ENCODE data around the gene NEK11. TPM values are rescaled to one million over a fixed set of nuclear protein-coding genes. Genes with fewer than 3 reads are reported as not detected.

NEK11 gene
- total RNA-seq, 1 donor from 2014 or later = 1.2 TPM

- no peak for DNase-seq
- intact Hi-C loops (cut with micrococcal nuclease) = no loop called here
- ATAC-seq = no peak
Measured at GRCh38 chr3:131109156-131109555, 82.5 kb downstream of the NEK11 start.

- intact Hi-C loops (cut with micrococcal nuclease) = no loop called here
Measured at GRCh38 chr3:131110087-131110486, 83.4 kb downstream of the NEK11 start.

DNA sequence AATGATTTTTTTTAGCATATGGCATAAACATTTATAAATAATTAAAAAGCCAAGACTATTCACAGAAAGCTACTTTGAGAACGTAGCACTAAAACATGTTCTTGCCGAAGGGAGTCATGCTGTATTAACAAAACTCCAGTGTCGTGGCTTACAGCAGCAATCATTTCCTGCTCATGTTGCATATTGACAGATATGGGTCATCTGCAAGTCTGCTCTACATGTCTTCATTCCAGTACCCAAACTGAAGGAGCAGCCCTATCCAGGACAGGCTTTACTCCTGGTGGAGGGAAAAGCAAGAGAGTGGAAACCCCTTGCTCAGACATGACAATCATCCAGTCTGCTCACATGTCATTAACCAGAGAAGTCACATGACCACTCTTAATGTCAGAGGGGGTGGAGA is 87.6 kb downstream of the NEK11 start:
- intact Hi-C loops (cut with micrococcal nuclease) = no loop called here
- no peak for DNase-seq
- no peak for ATAC-seq

More at GRCh38 chr3:131110087-131110486, 83.4 kb downstream of the NEK11 start:
- ATAC-seq (no peak), DNase-seq (no peak)

GRCh38 chr3:131125684-131126083 is 99.0 kb downstream of the NEK11 start:
- no peak for ATAC-seq
- DNase-seq = no peak
- intact Hi-C loops (cut with micrococcal nuclease) = no loop called here

DNA sequence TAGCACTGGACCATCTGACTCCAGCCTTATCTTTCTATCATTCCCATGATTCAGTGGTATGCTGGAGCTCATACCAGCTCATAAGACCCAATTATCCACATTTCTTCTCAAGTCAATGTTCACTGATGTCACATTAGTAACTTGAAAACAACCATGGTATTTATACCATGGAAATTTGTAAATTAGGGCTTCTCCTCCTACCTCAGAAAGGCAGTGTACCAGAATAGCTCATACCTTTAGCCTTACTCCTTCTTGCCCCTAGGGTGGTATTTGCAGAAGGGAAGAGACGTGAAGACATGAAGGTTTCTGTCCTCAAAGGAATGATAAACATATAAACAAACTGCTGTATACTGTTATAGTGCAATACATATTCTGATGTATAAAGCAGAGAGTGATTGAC is 114.2 kb downstream of the NEK11 start:
- intact Hi-C loops (cut with micrococcal nuclease) = no loop called here
- DNase-seq = no peak
- no peak for ATAC-seq

DNA sequence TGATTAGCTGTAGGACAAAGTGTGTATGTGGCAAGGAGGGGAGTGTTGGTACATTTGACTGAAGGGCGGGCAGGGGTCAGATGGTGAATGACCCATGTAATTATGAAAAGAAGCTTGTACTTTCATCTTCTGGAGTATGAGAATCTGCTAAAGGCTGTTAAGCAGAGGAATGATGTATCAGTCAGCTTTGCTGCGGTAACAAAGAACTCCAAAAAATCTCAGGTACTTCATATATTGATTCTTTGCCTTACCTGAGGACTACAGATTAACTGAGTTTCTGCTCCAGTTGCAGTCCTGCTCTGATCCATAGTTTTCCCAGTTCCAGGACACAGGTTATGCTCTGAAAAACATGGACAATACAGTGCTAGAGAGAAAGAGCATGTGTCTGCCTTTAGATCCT is 115.1 kb downstream of the NEK11 start:
- ATAC-seq (no peak), DNase-seq (no peak)
- intact Hi-C loops (cut with micrococcal nuclease) = no loop called here

DNA sequence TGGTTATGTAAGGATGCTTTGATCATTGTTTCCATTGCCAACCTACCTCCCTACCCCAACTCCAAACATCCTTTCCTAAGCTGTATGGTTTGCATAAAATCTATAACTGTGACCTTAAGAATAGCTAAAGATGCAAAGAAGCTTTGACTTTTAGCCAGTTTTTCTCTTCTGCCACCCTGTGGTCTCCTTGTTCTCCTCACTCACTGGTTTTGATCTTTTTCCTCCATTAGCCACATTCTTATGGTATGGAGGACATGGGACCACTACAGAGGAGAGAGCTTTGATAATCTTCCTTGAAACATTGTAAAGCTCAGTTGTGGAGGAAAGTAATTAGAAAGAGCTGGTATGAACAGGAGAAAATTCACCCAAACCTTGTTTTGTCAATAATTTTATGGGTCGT is 115.9 kb downstream of the NEK11 start:
- no peak for DNase-seq
- intact Hi-C loops (cut with micrococcal nuclease) = no loop called here
- ATAC-seq = no peak

DNA sequence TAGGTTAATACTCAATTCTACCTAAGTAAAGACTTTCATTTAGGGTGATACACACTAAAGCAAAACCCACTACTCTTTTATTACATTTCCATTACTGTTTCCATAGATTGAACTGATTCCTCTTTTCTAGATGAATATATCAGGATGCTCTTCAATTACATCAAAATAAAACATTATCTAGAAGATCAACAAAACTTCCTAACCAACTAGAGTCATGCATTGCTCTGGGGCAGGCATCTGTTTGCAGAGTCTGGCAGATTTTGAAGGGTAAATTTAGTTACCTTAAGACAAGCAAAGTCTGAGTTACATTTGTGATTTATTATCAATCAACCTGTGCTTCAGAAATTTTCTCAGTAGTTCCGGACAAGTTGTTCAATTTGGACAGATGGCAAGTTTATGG is 117.1 kb downstream of the NEK11 start:
- ATAC-seq = no peak
- intact Hi-C loops (cut with micrococcal nuclease) = no loop called here
- no peak for DNase-seq

- no peak for DNase-seq
- intact Hi-C loops (cut with micrococcal nuclease) = no loop called here
Measured at GRCh38 chr3:131147534-131147933, 120.9 kb downstream of the NEK11 start.

DNA sequence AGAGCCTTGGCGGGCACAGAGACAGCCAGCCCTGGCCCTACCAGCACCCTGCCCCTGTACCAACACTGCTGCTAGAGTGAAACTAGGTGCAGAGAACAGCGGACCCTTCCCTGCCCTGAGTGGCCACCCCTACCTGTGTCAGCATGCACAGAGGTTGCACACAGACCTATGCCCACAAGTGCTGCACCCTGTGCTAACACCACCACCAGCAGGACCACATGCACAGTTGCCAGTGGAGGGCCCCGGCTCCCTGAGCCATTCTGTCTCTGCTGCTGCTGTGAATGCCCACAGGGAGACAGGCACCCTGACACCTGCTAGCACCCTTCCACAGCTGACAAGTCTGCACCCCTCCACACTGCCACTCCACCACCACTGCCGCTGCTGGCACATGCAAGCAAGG is 131.8 kb downstream of the NEK11 start:
- DNase-seq (no peak), ATAC-seq (no peak)
- intact Hi-C loops (cut with micrococcal nuclease) = no loop called here

More at GRCh38 chr3:131147534-131147933, 120.9 kb downstream of the NEK11 start:
- no peak for ATAC-seq

- no peak for DNase-seq
- ATAC-seq = no peak
- intact Hi-C loops (cut with micrococcal nuclease) = no loop called here
Measured at GRCh38 chr3:131162516-131162915, 135.8 kb downstream of the NEK11 start.

- ATAC-seq (no peak), DNase-seq (no peak)
- intact Hi-C loops (cut with micrococcal nuclease) = no loop called here
Measured at GRCh38 chr3:131167867-131168266, 141.2 kb downstream of the NEK11 start.

DNA sequence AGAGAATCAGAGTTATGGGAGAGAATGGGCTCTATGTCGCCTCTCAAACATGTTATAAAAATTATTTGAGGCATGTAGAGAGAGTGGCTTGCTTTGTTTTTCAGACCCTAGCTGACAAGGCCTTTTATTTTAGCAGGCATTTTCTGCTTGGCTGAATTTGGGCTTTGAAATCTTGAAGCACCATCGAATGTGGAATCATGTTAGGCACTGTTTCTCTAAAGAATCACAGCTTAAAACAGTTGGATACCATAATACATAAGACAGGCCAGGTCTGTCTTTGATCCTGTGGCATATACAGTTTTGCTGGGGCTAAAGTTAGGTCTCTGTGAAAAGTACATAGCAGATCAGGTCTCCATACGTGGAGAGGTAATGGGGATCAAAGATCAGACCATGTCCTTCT is 142.7 kb downstream of the NEK11 start:
- ATAC-seq (no peak), DNase-seq (no peak)
- intact Hi-C loops (cut with micrococcal nuclease) = no loop called here

DNA sequence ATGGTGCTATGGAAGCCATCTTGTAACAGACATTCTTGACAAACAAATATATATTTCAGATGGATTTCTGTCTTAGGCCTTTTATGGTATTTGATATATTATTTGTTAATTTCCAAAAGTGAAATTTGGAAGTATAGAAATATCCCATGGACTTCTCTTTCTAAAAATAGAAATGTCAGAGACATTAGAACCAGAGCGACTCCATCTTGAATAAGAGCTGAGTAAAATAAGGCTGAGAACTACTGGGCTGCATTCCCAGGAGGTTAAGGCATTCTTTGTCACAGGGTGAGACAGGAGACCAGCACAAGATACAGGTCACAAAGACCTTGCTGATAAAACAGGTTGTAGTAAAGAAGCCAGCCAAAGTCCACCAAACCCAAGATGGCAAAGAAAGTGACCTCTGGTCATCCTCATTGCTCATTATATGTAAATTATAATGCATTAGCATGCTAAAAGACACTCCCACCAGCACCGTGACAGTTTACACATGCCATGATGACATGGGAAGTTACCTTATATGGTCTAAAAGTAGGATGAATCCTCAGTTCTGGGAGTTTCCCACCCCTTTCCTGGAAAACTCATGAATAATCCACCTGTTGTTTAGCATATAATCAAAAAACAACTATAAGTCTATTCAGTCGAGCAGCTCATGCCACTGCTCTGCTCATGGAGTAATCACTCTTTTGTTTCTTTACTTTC is 146.0 kb downstream of the NEK11 start:
- ATAC-seq (no peak), DNase-seq (no peak)
- intact Hi-C loops (cut with micrococcal nuclease) = no loop called here

DNA sequence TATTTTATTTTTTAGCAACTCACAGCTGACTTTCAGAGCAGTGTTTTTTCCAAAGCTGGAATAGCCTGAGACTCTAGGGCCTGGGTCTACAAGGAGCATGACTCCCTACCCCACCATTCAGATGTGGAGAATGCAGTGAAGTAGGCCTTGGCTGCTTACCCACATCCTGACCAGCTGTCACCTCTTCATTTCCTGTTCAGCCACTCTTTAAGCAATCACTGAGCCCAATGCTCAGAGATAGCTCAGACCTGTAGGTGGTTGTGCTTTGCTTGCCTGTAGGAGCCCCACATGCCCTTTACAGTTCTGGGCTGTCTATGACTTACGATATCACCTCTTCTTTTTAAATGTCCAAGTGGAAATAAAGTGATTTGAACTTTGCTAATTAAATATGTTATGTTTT is 148.1 kb downstream of the NEK11 start:
- no peak for DNase-seq
- intact Hi-C loops (cut with micrococcal nuclease) = no loop called here
- no peak for ATAC-seq

GRCh38 chr3:131178710-131179375 is 152.2 kb downstream of the NEK11 start:
- intact Hi-C loops (cut with micrococcal nuclease) = no loop called here
- no peak for ATAC-seq
- DNase-seq = no peak

GRCh38 chr3:131192701-131193100 is 166.0 kb downstream of the NEK11 start:
- ATAC-seq (no peak), DNase-seq (no peak)
- intact Hi-C loops (cut with micrococcal nuclease) = no loop called here

DNA sequence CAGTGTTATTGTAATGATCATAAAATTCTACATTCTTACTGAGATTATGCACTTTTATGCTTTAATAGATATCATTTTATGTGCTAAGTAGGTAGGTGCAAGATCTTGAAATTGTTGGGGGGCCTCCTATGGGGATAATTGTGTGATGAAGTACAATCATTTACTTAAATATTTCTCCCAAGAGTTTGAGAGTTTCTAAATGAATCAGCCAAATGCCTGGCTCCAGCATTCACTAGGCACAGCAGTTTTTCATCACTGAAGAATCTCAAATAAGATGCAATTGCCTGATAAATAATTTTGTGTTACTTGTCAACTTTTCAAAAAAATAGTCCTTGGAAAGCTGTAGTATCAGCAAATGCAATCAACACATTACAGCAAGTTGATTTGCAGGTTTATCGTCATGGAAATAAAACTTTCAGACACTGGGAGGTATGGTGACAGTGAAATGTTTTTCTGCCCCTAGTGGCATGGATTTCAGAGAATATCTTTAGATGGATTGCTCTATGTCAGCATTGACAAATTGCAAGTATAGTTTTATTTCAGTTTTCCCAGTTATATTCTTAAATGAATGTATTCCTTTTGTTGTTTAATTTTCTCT is 167.1 kb downstream of the NEK11 start:
- DNase-seq (no peak), ATAC-seq (no peak)
- intact Hi-C loops (cut with micrococcal nuclease) = no loop called here

GRCh38 chr3:131194816-131195215 is 168.1 kb downstream of the NEK11 start:
- intact Hi-C loops (cut with micrococcal nuclease) = no loop called here
- ATAC-seq (no peak), DNase-seq (no peak)

- ATAC-seq = no peak
- no peak for DNase-seq
- intact Hi-C loops (cut with micrococcal nuclease) = no loop called here
Measured at GRCh38 chr3:131200636-131201199, 174.0 kb downstream of the NEK11 start.
